HL-60 (cell line): Measurements from ENCODE around the gene XRCC3.

ENCODE experiments used
- GABPA ChIP-seq: IDR thresholded peaks from 2 replicates; pipeline ENCODE4 v1.6.1; 2012; ENCODE audit warnings: low read depth
- POLR2AphosphoS5 ChIP-seq: IDR thresholded peaks from 2 replicates; pipeline ENCODE4 v1.6.1; 2012; ENCODE audit warnings: low read depth
- TF ChIP-seq, protein P1 (sequence below): IDR thresholded peaks from one replicate; pipeline ENCODE4 v1.5.1; 2011; ENCODE audit warnings: low read length, control low read depth, inconsistent platforms; ENCODE audit not compliant: insufficient read depth
- TF ChIP-seq, protein P2 (sequence below): IDR thresholded peaks from 2 replicates; pipeline ENCODE4 v1.6.1; 2012; ENCODE audit warnings: low read depth; ENCODE audit not compliant: insufficient replicate concordance

DNA sequence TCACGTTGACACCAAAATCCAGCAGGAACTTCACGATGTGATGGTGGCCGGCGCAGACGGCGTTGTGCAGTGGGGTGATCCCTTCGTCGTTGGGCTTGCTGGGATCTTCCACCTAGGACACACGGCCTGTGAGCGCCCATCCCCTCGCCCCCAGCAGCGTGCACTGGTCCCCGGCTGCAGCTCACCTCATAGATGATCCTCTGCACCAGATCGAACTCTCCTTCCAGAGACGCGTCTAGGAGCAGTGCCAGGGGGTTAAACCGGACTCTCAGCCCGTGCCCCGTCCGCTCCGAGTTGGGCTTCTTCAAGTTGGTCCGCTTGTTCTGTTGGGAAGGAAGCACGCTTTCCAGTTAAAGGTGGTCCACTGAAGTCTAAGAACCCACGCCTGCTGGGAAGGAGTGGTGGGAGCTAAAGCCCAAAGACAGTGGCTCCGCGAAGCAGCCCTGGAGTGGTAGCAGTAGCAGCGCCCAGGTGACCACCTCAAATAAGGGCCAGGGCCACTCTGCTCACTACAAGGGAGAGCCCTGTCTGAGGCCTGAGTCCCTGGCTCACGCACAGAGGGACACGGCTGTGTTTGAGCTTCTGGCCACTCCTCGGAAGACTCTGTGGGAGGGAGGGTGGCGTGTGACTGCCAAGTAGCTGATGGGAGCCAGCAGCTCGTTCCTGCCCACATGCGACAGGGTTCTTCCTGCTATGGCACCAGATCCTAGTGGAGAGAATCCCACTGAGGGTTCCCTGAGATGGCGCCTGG is 23.6 kb upstream of the XRCC3 start:
- TF ChIP-seq, protein P1, sequence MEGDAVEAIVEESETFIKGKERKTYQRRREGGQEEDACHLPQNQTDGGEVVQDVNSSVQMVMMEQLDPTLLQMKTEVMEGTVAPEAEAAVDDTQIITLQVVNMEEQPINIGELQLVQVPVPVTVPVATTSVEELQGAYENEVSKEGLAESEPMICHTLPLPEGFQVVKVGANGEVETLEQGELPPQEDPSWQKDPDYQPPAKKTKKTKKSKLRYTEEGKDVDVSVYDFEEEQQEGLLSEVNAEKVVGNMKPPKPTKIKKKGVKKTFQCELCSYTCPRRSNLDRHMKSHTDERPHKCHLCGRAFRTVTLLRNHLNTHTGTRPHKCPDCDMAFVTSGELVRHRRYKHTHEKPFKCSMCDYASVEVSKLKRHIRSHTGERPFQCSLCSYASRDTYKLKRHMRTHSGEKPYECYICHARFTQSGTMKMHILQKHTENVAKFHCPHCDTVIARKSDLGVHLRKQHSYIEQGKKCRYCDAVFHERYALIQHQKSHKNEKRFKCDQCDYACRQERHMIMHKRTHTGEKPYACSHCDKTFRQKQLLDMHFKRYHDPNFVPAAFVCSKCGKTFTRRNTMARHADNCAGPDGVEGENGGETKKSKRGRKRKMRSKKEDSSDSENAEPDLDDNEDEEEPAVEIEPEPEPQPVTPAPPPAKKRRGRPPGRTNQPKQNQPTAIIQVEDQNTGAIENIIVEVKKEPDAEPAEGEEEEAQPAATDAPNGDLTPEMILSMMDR = no peak
- TF ChIP-seq GABPA = no peak
- TF ChIP-seq POLR2AphosphoS5 = no peak
- TF ChIP-seq, protein P2, sequence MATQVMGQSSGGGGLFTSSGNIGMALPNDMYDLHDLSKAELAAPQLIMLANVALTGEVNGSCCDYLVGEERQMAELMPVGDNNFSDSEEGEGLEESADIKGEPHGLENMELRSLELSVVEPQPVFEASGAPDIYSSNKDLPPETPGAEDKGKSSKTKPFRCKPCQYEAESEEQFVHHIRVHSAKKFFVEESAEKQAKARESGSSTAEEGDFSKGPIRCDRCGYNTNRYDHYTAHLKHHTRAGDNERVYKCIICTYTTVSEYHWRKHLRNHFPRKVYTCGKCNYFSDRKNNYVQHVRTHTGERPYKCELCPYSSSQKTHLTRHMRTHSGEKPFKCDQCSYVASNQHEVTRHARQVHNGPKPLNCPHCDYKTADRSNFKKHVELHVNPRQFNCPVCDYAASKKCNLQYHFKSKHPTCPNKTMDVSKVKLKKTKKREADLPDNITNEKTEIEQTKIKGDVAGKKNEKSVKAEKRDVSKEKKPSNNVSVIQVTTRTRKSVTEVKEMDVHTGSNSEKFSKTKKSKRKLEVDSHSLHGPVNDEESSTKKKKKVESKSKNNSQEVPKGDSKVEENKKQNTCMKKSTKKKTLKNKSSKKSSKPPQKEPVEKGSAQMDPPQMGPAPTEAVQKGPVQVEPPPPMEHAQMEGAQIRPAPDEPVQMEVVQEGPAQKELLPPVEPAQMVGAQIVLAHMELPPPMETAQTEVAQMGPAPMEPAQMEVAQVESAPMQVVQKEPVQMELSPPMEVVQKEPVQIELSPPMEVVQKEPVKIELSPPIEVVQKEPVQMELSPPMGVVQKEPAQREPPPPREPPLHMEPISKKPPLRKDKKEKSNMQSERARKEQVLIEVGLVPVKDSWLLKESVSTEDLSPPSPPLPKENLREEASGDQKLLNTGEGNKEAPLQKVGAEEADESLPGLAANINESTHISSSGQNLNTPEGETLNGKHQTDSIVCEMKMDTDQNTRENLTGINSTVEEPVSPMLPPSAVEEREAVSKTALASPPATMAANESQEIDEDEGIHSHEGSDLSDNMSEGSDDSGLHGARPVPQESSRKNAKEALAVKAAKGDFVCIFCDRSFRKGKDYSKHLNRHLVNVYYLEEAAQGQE = no peak
